ENCODE measurements around the gene PTGFRN. TPM values are rescaled to one million over a fixed set of nuclear protein-coding genes. Genes with fewer than 3 reads are reported as not detected.

PTGFRN gene
- polyA plus RNA-seq, 3 donors from 2014 or later: 0.17 TPM; not detected in 2

DNA sequence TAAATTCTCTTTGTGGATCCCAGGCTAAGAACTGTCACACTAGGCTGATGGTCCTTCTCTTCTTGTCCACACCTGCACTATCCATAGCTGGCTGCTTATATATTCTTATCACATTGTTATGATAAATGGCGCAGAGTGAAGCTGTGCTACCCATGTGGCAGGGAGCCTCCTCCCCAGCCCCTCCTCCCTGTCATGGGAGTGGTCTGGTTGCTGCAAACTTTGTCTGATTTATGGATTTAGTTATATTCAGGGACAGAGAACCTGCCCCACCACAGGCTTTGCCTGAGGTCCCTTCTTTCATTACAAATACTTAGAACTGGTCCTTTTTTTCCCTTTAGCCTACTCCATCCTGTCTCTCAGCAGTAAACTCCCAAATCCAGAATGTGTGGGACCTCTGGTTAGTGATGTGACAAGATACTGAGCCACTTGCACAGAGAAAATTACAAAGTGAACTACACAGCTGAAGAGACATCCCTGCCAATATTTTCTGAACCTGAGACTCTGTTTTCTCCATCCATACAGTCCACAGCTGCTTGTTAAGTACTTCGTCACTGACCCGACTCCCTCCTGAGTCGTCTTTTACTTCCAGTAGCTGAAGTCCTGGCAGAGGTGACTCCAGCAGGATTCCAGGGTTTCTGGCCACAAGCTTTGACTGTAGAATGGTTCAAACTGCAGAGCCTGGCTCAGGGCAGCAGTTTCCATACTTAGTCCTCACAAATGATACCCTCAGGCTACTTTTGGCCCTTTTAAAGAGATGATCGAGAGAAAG is 37.6 kb downstream of the PTGFRN start:
- DNase-seq: no peak
- Mint-ChIP-seq H3K4me3 (no peak overlapping the region), H3K36me3 (no peaks in the 10 kb centered on the region), H3K27ac (no peak overlapping the region), H3K9me3 (no peaks in the 10 kb centered on the region), H3K27me3 (ENCODE audit: low read depth in 3 of 3) (peaks cover 0 to 2% (median 2%) of the 10 kb centered on the region in 3 donors), H3K4me1 (no peaks in the 10 kb centered on the region)

- Mint-ChIP-seq H3K4me1 (no peaks in the 10 kb centered on the region), H3K9me3 (no peaks in the 10 kb centered on the region), H3K4me3 (no peak overlapping the region), H3K36me3 (no peaks in the 10 kb centered on the region), H3K27ac (no peak overlapping the region), H3K27me3 (ENCODE audit: low read depth in 3 of 3) (peaks cover 0 to 2% (median 2%) of the 10 kb centered on the region in 3 donors)
- DNase-seq: no peak
These were observed 38.3 kb downstream of the PTGFRN start for GRCh38 chr1:116948046-116948445.

DNA sequence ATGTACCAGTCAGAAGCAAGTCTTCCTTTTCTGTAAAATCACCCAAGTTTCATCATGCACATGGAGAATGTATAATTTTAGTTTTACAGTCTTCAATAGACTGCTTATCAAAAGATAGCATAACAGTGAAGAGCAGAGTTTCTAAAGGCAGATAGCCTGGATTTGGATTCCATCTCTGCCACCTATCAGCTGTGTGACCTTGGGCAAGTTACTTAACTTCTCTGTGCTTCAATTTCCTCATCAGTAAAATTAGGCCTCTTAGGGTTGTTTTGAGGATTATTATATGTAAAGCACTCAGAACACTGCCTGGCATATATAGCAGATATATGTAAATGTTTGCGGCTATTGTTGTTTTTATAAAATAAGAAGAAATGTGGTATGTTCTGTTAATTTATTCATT is 38.9 kb downstream of the PTGFRN start:
- Mint-ChIP-seq H3K4me3 (no peak overlapping the region), H3K36me3 (no peaks in the 10 kb centered on the region), H3K4me1 (no peaks in the 10 kb centered on the region), H3K27me3 (ENCODE audit: low read depth in 3 of 3) (peaks cover 0 to 2% (median 2%) of the 10 kb centered on the region in 3 donors), H3K27ac (peak overlapping the region in 1 of 6 donors; percentile 8), H3K9me3 (no peaks in the 10 kb centered on the region)
- DNase-seq: no peak

- H3K4me1 Mint-ChIP-seq: no peaks in the 10 kb centered on the region
- no peak overlapping the region for H3K4me3 Mint-ChIP-seq
- H3K27me3 Mint-ChIP-seq (ENCODE audit: low read depth in 3 of 3): peaks cover 0 to 2% (median 2%) of the 10 kb centered on the region in 3 donors
- DNase-seq: no peak
- no peaks in the 10 kb centered on the region for H3K36me3 Mint-ChIP-seq
- no peaks in the 10 kb centered on the region for H3K9me3 Mint-ChIP-seq
- H3K27ac Mint-ChIP-seq: no peak overlapping the region
These were observed 39.7 kb downstream of the PTGFRN start for GRCh38 chr1:116949213-116949985.

DNA sequence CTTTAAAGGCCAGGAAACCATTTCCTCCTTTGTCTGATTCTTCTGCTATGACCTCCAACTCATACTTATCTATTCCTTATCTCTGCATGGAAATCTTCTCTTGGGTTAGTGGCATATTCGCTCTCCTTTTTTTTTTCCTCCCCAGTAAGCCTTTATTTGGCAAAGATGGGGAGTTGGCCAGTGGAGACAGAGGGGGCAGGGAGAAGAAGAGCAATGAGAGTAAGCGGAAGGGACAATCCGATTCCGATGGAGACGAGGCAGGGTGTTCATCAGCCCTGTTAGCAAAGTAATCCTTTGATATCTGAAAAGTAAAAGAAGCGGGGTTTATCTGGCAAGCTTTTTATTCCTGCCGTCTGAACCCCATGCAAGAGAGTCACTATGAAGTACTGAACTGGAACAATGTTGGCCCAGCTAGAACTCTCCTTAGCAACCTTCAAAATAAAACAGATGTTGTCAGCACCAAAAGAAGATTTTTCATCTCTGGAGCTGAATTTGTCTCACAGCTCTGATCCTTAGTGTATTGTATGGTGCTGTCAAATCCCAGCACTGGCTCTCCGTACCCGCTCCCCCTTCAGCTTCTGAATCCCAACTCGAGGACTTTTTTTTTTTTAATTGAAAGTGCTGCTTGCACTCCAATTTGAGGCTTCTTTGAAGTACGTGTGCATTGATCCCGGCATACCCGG is 40.9 kb downstream of the PTGFRN start:
- H3K9me3 Mint-ChIP-seq: no peaks in the 10 kb centered on the region
- H3K27me3 Mint-ChIP-seq (ENCODE audit: low read depth in 3 of 3): peaks cover 0 to 2% (median 2%) of the 10 kb centered on the region in 3 donors
- DNase-seq: no peak
- H3K27ac Mint-ChIP-seq: no peak overlapping the region
- H3K4me3 Mint-ChIP-seq: no peak overlapping the region
- no peaks in the 10 kb centered on the region for H3K4me1 Mint-ChIP-seq
- H3K36me3 Mint-ChIP-seq: no peaks in the 10 kb centered on the region

- Mint-ChIP-seq H3K4me3 (no peak overlapping the region), H3K9me3 (no peaks in the 10 kb centered on the region), H3K36me3 (no peaks in the 10 kb centered on the region), H3K27ac (no peak overlapping the region), H3K4me1 (no peaks in the 10 kb centered on the region), H3K27me3 (ENCODE audit: low read depth in 3 of 3) (peaks cover 0 to 2% (median 2%) of the 10 kb centered on the region in 3 donors)
- DNase-seq: no peak
These were observed 41.7 kb downstream of the PTGFRN start for GRCh38 chr1:116951200-116951935.

DNA sequence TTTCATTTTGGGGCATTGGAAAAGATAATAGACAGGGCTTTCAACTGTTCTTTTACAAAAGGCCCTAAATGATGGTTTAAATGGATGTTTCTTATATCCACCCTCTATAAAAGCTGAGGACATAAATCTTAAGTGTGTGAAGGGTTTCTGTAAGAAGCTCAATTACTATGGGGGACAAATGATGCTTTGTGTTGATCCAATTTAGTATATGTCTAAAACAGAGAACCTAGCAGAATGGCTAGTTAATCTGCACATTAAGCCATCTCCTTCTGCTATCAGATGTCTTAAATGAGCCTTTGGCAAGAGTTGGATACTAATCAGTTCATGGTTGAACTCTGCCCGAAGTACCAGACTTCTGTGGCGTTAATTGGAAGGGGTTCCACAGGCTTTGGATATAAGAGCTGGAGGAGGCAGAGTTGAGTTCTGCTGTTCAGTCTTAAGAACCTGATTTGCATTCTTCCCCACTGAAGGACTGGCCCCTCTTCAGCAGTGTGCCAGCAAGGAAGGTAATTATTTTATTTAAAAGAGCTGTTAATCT is 43.1 kb downstream of the PTGFRN start:
- peaks cover 0 to 2% (median 0%) of the 10 kb centered on the region in 3 donors for H3K27me3 Mint-ChIP-seq (ENCODE audit: low read depth in 3 of 3)
- H3K4me3 Mint-ChIP-seq: no peak overlapping the region
- H3K9me3 Mint-ChIP-seq: no peaks in the 10 kb centered on the region
- no peak overlapping the region for H3K27ac Mint-ChIP-seq
- no peaks in the 10 kb centered on the region for H3K4me1 Mint-ChIP-seq
- no peaks in the 10 kb centered on the region for H3K36me3 Mint-ChIP-seq
- no peak for DNase-seq

DNA sequence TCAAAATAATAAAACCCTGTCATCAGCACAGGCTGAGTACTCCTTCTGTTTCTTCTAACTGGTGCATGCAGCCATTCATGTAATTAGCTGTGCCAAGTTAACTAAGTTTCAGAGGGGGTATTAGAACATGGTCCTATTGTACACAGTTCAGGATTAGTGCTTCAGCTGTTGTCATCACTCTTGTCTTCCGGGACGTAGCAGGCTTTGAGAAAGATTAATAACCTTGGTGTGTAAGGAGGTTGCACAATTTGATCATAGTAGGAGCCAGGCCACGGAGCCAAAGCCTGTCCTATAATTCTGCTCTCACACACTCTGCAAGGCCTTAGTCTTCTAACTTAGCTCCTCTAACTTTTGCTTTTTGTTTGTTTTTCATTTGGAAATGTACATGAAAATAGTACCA is 44.7 kb downstream of the PTGFRN start:
- no peaks in the 10 kb centered on the region for H3K4me1 Mint-ChIP-seq

DNA sequence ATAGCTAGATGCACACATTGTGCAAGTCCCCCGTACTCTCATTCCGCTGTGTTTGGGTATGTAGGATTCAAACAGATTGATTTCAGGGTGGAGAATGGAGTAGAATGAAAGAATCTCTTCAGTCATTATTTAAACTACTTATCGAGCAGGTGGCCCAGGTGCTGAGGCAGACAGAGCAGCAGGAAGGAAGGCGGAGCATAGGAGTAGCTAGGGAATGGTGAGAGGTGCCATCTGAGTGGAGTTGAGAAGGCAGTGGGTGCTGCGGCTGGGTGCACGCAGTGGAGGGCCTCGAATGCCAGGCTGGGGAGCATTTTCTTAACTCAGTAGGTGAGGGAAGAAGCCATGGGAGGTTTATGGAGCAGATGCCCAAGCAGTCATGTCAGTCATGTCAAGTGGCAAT is 46.7 kb downstream of the PTGFRN start:
- Mint-ChIP-seq H3K9me3 (no peaks in the 10 kb centered on the region), H3K27me3 (ENCODE audit: low read depth in 3 of 3) (no peaks in the 10 kb centered on the region), H3K36me3 (no peaks in the 10 kb centered on the region), H3K27ac (no peak overlapping the region), H3K4me3 (no peak overlapping the region), H3K4me1 (no peaks in the 10 kb centered on the region)
- DNase-seq: no peak

More for the DNA sequence above, 44.7 kb downstream of the PTGFRN start:
- H3K27me3 Mint-ChIP-seq (ENCODE audit: low read depth in 3 of 3): peaks cover 0 to 2% (median 0%) of the 10 kb centered on the region in 3 donors
- H3K36me3 Mint-ChIP-seq: no peaks in the 10 kb centered on the region
- H3K9me3 Mint-ChIP-seq: no peaks in the 10 kb centered on the region
- no peak overlapping the region for H3K4me3 Mint-ChIP-seq
- no peak for DNase-seq
- no peak overlapping the region for H3K27ac Mint-ChIP-seq

GRCh38 chr1:116957646-116958045 is 47.9 kb downstream of the PTGFRN start:
- H3K27me3 Mint-ChIP-seq (ENCODE audit: low read depth in 3 of 3): no peaks in the 10 kb centered on the region
- H3K4me1 Mint-ChIP-seq: no peaks in the 10 kb centered on the region
- no peak overlapping the region for H3K27ac Mint-ChIP-seq
- no peaks in the 10 kb centered on the region for H3K9me3 Mint-ChIP-seq
- H3K4me3 Mint-ChIP-seq: no peak overlapping the region
- no peaks in the 10 kb centered on the region for H3K36me3 Mint-ChIP-seq
- no peak for DNase-seq

DNA sequence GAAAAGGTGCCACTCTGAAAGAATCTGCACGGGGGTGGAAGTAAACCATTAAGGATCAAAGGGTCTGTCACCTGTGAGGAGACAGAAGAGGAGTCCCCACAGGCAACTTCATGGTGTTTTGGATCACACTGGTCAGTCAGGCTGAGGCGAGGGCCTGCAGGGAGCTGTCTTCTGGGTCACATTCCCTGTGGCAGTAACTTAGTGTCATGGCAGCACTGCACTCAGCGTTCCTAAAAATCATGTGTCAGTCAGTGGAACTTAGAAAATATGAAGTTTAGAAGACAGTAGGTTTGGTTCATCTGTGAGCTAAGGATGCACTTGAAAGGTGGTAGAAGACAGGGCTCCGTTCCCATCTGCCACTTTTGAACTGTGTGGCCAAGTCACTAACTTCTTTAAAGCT is 48.4 kb downstream of the PTGFRN start:
- H3K9me3 Mint-ChIP-seq: no peaks in the 10 kb centered on the region
- H3K4me1 Mint-ChIP-seq: no peaks in the 10 kb centered on the region
- no peak overlapping the region for H3K27ac Mint-ChIP-seq
- DNase-seq: no peak
- no peaks in the 10 kb centered on the region for H3K27me3 Mint-ChIP-seq (ENCODE audit: low read depth in 3 of 3)
- no peaks in the 10 kb centered on the region for H3K36me3 Mint-ChIP-seq
- H3K4me3 Mint-ChIP-seq: no peak overlapping the region

GRCh38 chr1:116958977-116959376 is 49.3 kb downstream of the PTGFRN start:
- Mint-ChIP-seq H3K27ac (no peak overlapping the region), H3K4me3 (no peak overlapping the region), H3K36me3 (no peaks in the 10 kb centered on the region), H3K9me3 (no peaks in the 10 kb centered on the region), H3K27me3 (ENCODE audit: low read depth in 3 of 3) (no peaks in the 10 kb centered on the region), H3K4me1 (no peaks in the 10 kb centered on the region)
- no peak for DNase-seq

DNA sequence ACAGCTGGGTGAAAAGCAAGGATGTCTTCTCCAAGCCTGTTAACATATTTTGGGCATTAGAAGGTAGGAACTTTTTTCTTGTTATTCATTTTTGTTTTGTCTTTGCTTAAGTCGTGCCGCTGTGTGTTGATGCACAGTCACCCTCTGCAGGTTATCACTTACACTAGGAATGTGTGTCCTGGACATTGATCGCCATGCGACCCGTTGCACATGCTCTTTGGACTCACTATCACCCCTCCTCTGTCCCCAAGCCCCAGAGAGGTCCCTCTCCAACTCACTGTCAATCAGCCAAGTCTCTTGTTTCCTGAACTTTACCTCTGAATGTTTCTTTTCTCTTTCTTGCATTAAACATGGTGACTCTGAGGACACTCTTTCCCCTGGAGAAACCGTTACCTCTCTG is 51.9 kb downstream of the PTGFRN start:
- no peak overlapping the region for H3K27ac Mint-ChIP-seq
- peaks cover 0 to 3% (median 0%) of the 10 kb centered on the region in 3 donors for H3K27me3 Mint-ChIP-seq (ENCODE audit: low read depth in 3 of 3)
- no peak overlapping the region for H3K4me3 Mint-ChIP-seq
- no peak for DNase-seq
- H3K36me3 Mint-ChIP-seq: no peaks in the 10 kb centered on the region
- H3K9me3 Mint-ChIP-seq: no peaks in the 10 kb centered on the region
- H3K4me1 Mint-ChIP-seq: no peaks in the 10 kb centered on the region

Measured in immature natural killer cell (primary cell).